ENCODE results near the gene CASP8.

GRCh38 chr2:201234663-201235135, 25.6 kb upstream of the CASP8 start:
- no peak for TF ChIP-seq CTCF (IDR thresholded peaks at IDR 0.05)
- TF ChIP-seq POLR2A (IDR thresholded peaks at IDR 0.05): no peak
